Activated CD8-positive, alpha-beta memory T cell treated with anti-CD3 and anti-CD28 coated beads, Interleukin-2, amount 50 U/mL, for 4 hours (primary cell): ENCODE results near the gene WARS2.

Experiments
- DNase-seq: peaks from one replicate; pipeline ENCODE4 v3.0.0-alpha.2; 2020

Gene WARS2

DNA sequence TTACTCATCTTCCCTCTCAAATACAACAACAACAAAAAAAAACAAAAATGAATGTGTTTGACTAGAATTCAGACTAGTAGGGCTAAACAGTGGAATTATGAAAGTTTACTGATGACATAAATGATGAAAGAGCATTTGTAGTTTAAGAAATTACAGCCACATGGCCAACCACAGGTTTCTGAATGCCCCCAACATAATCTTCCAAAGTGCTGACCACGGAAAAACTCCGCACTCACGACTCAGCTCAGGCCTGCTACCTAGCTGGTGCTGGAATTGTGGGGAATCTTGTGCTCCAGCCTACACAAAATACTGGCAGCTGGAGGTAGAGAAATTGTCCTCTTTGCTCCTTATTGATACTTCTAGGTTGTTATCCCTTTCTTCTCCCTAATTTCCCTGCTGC is 128.7 kb downstream of the WARS2 start:
- DNase-seq = no peak

- no peak for DNase-seq
Observed at GRCh38 chr1:119011116-119011515, 129.3 kb downstream of the WARS2 start.

DNA sequence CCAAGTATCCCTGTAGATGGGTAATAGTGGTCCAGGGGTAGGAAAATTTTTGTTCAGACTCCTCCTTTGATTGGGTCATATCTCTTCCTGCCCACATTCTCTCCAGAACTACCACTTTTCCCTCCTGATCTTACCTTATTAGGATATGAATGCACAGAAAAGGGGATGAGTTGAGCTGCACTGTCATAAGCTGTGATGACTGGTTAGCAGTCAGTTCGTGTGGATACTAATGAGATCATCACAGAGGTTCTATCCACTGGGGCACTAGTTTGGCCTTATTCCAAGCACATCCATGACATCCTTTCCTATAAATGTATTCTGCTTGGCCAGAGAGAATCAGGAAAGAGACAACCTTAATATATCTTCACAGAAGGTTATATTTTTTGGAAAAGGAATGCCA is 130.3 kb downstream of the WARS2 start:
- no peak for DNase-seq

- DNase-seq = no peak
Observed at GRCh38 chr1:119009312-119009655, 131.2 kb downstream of the WARS2 start.

DNA sequence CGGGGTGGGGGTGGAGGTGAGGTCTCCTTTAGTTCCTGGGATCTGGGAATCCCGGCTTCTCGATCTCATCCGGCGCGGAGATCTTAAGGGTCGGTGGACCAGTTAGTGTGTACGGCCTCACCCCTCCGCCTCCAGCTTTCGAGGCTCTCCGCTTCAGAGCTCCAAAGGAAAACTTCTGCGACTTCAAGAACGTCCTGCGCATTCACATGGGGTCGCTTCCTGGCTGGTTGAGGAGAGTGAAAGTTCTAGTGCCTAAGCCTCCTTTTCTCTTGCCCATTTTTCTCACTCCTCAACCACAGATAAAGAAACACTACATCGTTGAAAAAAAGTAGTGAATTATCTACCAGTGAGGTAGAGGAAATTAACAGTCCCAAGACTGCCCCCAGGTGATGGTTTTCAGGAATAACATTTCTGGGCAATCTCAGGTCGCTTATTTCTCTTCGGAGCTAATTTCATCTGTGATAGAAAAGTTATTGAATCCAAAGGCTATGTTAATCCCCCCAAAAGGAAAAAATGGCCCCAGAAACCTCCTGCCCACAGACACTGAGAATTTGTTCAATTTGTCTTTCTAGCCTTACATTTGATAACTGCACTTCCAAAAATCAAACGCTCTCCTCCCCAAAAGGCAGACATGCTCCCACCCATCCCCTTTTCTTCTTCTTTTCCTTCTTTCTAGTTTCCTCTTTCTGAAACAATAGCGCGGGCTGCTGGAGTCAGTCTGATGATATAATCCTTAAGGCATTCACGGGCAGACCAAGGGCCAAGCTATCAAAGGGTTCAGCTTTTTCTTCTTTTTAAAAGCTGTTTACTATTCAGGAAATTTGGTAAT is 131.8 kb downstream of the WARS2 start:
- no peak for DNase-seq

DNA sequence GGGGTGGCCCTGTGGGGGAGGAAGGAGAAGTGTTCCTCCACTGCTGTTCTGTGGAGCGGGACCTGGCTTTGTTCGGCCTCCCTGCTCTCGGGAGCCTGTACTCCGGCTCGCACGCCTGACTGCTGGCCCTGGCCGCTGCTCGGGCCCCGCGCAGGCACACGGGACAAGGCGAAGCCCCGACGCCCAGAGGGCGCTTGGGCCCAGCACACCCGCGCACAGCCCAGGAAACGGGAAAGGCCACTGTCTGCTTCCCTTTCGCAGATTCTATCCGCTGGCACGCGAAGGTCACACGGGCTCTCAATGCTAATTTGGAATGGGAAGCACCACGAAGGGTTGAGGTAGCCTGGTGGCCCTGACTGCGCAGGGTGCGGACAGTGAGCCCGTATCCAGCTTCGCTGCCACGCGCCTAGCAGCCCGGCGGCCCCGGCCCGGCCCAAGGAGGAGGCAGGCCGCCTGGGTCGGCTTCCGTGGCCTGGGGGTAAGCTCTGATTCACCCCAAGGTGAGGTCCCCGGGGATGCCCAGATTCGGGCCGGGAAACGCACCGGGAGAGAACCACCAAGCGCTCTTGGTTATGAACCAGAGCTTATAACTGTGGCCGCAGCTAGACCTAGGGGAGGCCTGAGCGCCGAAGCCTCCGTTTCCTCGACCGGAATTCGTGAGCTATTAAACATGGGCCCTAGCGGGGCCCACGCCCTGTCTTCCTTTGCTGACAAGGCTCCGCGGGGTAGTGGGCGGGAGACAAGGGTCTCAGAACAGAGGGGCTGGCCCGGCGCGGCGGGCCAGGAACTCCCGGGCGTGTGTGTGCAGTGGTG is 132.6 kb downstream of the WARS2 start:
- DNase-seq = no peak

GRCh38 chr1:119007339-119007669 is 133.1 kb downstream of the WARS2 start:
- DNase-seq = no peak

DNA sequence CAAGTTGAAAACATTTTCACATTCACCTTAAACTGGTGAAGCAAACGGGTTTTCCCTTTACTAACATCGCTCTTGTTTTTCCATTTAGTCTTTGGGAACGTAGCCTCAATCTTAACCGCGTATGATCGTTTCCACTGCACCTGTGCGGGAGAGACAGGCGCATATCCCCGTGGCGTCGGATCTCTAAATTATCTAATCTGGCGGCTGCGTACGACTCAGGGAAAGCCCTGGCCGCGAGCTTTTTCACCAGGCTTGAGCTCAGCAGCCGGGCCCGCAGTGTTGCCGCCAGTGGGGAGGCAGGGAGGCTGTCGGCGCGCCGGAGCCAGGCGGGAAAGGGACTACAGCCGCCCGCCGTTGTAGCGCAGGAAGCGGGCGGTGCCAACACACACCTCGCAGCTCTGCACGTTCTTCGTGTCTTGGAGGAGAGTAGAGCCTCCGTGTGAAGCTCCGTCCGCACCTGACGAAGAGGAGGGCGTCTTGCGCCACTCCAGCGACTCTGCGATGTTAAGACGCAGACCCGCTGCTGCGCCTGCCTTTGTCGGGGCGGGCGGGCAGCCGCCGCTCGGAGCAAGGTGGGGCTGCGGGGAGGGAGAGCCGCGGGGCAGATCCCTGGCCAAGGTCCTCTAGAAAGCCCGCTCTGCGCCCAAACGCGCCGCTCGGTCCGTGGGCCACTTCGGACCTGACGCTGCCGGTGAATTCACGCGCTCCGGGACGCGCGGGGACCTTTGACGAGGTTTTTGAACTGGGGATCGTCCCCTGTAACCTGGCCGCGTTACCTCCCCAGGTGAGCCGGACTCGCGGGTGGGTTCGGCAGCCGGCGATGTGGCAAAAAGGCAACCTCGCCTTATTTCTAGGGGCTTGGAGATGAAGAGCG is 133.8 kb downstream of the WARS2 start:
- no peak for DNase-seq

DNA sequence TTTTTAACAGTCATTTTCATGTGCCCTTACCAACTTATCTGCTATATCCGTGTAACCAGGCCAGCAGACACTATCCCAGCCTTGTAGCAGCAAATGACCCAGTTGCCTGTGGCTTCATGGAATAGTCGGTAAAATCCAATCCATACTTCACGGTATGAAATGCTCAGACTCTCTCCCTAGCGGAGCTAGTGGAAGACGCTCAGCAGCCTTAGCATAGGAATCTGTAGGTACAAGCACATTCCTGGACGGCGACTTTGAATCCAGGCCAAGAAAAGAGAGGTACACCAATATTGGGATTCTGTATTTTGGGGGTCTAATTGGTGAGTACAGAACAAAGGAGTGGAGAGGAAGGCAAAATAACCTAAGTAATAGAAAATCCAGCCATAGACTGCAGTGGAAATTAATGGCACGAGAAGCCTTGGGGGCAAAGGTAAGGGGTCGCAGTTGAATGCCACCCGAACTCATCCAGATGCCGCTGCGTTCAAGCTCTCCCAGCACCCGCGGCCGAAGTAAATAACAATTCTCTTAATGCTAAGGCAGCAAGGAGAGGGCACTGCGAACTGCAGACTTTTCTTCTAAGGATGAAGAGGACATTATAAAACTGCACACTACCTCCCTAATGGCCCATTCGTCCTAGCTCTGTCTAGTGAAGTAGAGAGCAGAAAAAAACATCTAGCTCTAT is 134.6 kb downstream of the WARS2 start:
- no peak for DNase-seq

DNA sequence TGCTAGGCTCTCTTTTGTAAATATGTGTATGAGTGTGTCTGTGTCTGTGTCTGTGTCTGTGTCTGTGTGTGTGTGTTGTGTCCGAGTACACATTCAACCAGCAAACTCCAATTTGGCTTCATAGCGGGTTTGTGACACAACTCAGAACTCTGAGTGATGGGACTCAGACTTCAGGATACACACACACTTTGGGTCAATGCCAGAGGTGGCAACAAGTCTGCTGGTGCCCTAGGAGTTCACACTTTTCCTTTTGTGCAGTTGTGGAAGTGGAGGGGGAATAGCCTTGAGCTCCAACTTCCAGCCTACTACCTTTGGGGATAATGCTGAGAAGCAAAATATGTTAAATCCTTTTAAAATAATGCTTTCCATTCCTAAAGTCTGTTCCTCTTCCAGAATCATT is 135.7 kb downstream of the WARS2 start:
- no peak for DNase-seq

DNA sequence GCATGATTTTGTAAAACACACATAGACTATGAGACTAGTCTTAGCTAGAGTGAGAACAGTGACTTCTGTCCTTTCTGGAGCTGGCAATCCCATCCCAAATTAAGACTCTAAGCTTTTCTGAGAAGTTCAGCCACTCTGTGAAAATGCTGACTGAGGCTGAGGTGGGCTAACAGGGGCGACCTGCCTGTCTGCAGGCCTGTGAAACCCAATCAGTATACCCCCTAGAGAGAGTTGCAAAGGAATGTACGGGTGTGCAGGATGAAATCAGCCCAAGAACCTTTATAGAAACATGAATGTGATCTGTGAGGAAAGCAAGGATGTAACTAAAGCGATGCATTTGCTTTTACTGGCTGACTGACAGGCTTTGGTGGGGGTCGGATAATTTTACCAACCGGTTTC is 136.3 kb downstream of the WARS2 start:
- no peak for DNase-seq

DNA sequence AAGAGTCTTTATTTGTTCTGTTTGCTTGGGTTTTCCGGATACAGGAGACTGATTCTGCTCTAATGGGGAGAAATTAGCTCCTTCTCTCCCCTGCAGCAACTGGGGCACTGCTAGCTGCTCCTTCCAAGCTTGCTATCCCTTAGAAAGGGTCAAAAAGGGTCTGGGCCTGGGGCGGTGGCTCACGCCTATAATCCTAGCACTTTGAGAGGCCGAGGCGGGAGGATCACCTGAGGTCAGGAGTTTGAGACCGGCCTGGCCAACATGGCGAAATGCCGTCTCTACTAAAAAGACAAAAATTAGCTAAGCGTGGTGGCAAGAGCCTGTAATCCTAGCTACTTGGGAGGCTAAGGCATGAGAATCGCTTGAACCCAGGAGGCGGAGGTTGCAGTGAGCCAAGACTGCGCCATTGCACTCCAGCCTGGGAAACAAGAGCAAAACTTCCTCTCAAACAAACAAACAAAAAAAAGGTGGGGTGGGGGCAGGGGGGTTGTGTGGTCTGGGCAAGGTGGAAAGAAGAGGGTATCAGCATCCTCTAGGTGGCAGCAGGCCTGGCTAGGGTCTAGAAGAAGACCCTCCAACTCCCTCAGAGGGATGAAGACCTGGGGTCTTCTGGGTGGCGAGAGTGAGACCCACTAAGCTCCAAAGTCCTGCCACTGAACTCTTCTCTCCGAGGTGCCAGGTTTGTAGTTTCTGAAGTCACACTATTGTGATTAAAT is 136.9 kb downstream of the WARS2 start:
- no peak for DNase-seq

- DNase-seq = no peak
Observed at GRCh38 chr1:119002028-119002686, 138.3 kb downstream of the WARS2 start.

DNA sequence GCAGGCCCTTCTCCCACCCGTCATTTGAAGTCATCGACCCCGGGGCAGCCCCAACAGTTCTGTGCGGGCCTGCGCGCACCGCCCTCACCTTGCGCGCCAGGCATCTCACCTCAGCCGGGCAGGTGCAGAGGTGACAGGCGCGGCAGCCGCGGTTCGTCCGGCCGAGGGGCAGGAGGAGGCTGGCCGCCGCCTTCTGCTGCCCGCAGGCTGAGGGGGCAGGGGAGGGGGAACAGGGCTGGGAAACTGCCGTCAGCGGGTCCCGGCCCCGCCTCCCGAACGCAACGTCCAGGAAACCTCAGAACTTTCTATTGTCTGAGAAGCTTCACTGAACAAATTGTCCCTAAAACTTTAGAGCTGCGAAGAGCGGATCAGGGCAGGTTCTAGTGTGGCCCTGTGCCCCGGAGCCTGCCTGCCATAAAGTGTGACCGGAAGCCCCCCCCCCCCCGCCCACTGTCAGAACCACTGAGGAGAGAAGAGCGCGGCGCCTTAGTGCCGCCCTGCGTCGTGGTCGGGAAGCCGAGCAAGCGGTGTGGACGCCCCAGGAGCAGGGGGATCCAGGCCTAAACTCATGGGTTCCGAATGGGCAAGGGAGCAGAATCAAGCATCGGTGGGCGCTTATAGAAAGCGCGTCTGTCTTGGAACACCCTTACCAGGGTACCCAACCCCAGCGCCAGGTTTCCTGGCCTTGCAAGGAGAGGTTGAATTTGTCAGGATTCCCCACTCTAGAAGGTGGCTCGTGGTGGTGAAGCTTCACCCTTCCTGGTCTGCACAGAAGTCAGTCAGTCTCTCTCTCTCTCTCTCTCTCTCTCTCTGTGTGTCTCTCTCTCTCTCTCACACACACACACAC is 139.0 kb downstream of the WARS2 start:
- no peak for DNase-seq

DNA sequence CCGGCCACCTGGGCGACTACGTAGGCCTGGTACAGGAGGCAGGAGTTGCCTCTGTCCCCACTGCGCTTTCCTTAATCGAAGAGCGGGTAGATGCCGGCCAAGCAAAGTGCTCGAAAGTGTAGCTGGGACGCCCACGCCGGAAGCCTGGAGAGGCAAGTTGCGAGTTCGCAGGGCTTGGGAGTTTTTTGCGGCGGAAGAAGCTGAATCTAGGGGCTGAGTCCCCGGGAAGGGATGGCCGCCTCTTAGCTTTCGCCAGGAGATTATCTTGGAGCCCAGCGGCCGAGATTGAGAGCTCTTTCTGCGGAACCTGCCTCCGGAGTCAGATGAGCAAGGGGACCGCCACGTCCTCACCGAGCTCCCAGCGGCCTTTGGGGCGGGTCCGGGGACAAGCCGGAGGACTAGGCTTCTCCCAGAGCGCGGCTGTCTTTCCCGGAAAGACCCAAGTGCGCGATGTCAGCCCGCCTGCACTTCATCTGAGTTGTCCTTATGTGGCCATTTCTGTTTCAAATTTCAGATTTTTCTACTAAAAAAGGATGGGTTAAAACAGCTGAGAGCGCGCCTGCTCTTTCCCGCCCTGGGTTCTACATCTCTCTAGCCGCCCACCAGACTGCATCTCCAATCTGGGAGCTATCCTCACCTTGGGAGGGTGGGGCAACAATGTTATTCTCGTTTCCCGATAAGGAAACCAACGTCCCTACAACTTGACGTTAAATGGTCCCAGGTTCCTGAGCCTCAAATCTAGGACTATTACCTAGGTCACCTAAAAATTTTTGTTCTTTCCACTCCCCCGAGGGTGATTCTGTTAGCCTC is 139.9 kb downstream of the WARS2 start:
- DNase-seq = no peak

GRCh38 chr1:118999348-119000071 is 140.9 kb downstream of the WARS2 start:
- DNase-seq = no peak

DNA sequence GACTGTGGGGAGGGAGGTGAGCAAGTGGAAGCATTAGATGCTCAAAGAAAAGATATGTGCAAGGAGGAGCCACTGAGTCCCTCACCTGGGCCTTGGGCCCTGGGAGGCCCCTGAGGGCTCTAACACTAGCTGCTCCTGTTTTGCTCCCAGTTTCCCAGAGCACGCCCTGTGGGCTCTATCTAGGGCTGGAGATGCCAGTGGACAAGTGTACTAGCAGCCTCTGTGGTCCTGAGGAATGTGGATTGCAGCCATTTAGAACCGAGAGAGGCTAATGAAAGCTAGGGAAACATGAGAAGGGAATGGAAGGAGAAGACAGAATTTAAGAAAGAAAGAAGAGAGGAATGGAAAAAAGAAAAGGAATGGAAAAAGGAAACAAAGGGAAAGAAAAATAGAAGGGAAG is 142.3 kb downstream of the WARS2 start:
- DNase-seq = no peak

- DNase-seq = no peak
Observed at GRCh38 chr1:118997225-118997624, 143.2 kb downstream of the WARS2 start.
